HFFc6 (cell line): ENCODE data around the gene ZNF580. TPM values are rescaled to one million over a fixed set of nuclear protein-coding genes. Genes with fewer than 3 reads are reported as not detected.

ENCODE experiments used
- DNase-seq: peaks from one replicate; pipeline ENCODE4 v3.0.0-alpha.2; 2018
- H3K27ac Mint-ChIP-seq: 2 replicates; pipeline ENCODE4 v1.8.0; 2020; ENCODE audit warnings: mild to moderate bottlenecking, mixed read lengths
- H3K27me3 Mint-ChIP-seq: 2 replicates; pipeline ENCODE4 v1.8.0; 2021; ENCODE audit warnings: mild to moderate bottlenecking, moderate library complexity, mixed read lengths; ENCODE audit not compliant: insufficient read depth
- H3K36me3 Mint-ChIP-seq: 2 replicates; pipeline ENCODE4 v1.8.0; 2021; ENCODE audit warnings: low read depth, mixed read lengths
- H3K4me1 Mint-ChIP-seq: 2 replicates; pipeline ENCODE4 v1.8.0; 2020; ENCODE audit warnings: low read depth, mixed read lengths
- H3K4me3 Mint-ChIP-seq: 2 replicates; pipeline ENCODE4 v1.8.0; 2020; ENCODE audit warnings: mild to moderate bottlenecking, moderate library complexity, mixed read lengths
- H3K9me3 Mint-ChIP-seq: 2 replicates; pipeline ENCODE4 v1.8.0; 2020; ENCODE audit warnings: mild to moderate bottlenecking, mixed read lengths
- CTCF ChIP-seq: fragments of 200-600 bp; sonication (generic); IDR thresholded peaks from 2 replicates; pipeline ENCODE4 v1.5.0; 2021; ENCODE audit warnings: antibody characterized with exemption, mild to moderate bottlenecking
- total RNA-seq, 6 experiments: library from RNA; stranded (reverse); fragmentation: NEBNext Ultra II Directional; extraction: Animal tissue kit (Norgen Biotek cat#: 25700); gene quantifications; 2 replicates in 1 of 6; 3 replicates in 5 of 6; pipeline ENCODE4 v1.2.3, GENCODE V29; 2021

ZNF580 gene
- total RNA-seq, 6 experiments from 2014 or later, result 51.0 to 60.5 (median 57.7) TPM

GRCh38 chr19:55623130-55623529 is 17.7 kb upstream of the ZNF580 start:
- no peak for TF ChIP-seq CTCF
- Mint-ChIP-seq H3K36me3 (peaks cover 26% of the 10 kb centered on the region), H3K9me3 (no peaks in the 10 kb centered on the region; the same call in 1 of the 2 replicates), H3K4me1 (peaks cover 31% of the 10 kb centered on the region), H3K27me3 (peaks cover 3% of the 10 kb centered on the region), H3K4me3 (no peak overlapping the region), H3K27ac (no peak overlapping the region)
- no peak for DNase-seq

GRCh38 chr19:55623561-55623960 is 17.2 kb upstream of the ZNF580 start:
- Mint-ChIP-seq H3K27me3 (peaks cover 3% of the 10 kb centered on the region), H3K4me1 (peaks cover 31% of the 10 kb centered on the region), H3K4me3 (peak overlapping the region; percentile 88), H3K27ac (peak overlapping the region; percentile 96), H3K36me3 (peaks cover 26% of the 10 kb centered on the region), H3K9me3 (no peaks in the 10 kb centered on the region; the same call in 1 of the 2 replicates)
- no peak for DNase-seq
- TF ChIP-seq CTCF, result no peak

GRCh38 chr19:55624109-55625003 is 16.4 kb upstream of the ZNF580 start, which contains the start of gene ZNF784:
ZNF784 (minus strand) TSS chr19:55624566; CDS start chr19:55624561, 5 bp downstream.
- Mint-ChIP-seq H3K9me3 (no peaks in the 10 kb centered on the region; the same call in 1 of the 2 replicates), H3K27me3 (peaks cover 3% of the 10 kb centered on the region), H3K4me1 (peaks cover 29% of the 10 kb centered on the region), H3K36me3 (peaks cover 25% of the 10 kb centered on the region), H3K27ac (peak within 1 kb of the TSS; percentile 96), H3K4me3 (peak within 1 kb of the TSS; percentile 88)
- DNase-seq, result peak; percentile 79
- no peak for TF ChIP-seq CTCF

- Mint-ChIP-seq H3K27me3 (peaks cover 3% of the 10 kb centered on the region; the same call in 1 of the 2 replicates), H3K27ac (peak overlapping the region; percentile 96), H3K4me3 (peak overlapping the region; percentile 88), H3K9me3 (no peaks in the 10 kb centered on the region; the same call in 1 of the 2 replicates), H3K36me3 (peaks cover 20% of the 10 kb centered on the region), H3K4me1 (peaks cover 23% of the 10 kb centered on the region)
- TF ChIP-seq CTCF, result no peak
- no peak for DNase-seq
Observed at GRCh38 chr19:55625004-55625326, 15.8 kb upstream of the ZNF580 start.

- Mint-ChIP-seq H3K9me3 (no peaks in the 10 kb centered on the region; the same call in 1 of the 2 replicates), H3K27ac (no peak overlapping the region), H3K36me3 (peaks cover 9% of the 10 kb centered on the region; the same call in 1 of the 2 replicates), H3K4me3 (no peak overlapping the region), H3K4me1 (peaks cover 17% of the 10 kb centered on the region), H3K27me3 (no peaks in the 10 kb centered on the region; the same call in 1 of the 2 replicates)
- no peak for TF ChIP-seq CTCF
- no peak for DNase-seq
Observed at GRCh38 chr19:55626350-55626749, 14.5 kb upstream of the ZNF580 start.
